ENCODE measurements around the gene SNAP47.

The SNAP47 gene

DNA sequence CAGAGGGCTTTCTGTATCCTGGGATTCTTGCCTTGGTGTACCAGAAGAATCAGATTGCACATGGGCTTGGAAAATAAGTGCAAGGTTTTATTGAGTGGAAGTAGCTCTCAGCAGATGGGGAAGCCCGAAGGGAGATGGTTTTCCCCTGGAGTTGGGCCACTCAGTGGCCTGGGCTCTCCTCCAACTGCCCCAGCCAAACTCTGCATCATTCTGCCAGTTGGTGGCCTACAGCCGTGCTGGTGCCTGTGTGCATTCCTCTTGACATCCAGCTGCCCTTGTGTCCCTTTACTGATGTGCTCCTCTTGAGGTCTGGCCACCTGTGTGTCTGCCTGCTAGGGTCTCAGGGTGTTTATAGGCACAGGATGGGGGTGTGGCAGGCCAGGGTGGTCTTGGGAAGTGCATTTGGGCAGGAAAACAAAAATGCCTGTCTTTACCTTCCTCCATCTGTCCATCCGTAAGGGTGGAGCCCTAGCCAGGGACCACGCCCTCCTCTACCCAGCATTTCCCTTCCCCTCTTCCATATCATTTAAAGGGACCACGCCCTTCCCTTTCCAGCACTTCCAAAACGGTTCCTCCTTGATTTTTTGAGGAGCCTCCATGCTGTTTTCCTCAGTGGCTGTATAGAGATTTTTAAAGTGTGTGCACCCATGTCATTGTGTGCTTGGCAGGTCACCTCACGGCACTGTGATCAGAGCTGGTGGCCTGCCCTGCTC is 18.9 kb downstream of the SNAP47 start:
- no peak for DNase-seq

DNA sequence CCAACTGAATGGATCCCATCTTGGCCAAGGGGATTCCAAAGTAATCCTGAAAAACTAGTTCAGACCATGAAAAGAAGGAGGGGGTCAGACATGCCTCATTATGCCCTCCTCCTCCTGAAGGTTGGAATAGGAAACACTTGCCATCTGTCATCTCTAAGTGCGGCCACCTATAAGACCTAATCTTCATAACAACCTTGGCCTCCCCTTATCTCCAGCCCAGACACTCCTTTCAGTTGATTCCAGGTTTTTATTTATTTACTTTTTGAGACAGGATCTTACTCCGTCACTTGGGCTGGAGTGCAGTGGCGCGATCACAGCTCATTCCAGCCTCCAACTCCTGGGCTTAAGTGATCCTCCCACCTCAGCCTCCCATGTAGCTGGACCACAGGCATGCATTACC is 19.7 kb downstream of the SNAP47 start:
- DNase-seq = no peak

- DNase-seq = no peak
Measured at GRCh38 chr1:227756172-227756959, 21.1 kb downstream of the SNAP47 start.

DNA sequence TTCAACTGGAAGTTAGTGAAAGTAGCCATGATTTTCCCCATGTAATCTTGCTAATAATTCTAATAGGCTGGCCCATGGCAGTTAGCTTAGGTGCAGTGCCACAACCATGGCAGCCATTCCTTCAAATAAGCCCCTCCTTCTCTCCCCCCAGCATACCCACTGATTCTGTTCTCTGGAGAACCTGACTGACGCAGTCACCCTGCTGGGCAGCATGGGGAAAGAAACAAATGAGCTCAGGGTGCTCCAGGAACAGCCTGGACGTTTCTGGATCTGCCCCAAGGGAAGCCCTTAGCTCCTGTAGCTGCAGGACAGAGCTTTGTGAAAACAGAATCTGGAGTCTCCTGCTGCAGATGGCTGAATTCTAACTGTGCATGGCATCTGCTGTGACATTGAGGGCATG is 22.5 kb downstream of the SNAP47 start:
- DNase-seq = no peak

- DNase-seq = no peak
Measured at GRCh38 chr1:227758366-227758765, 23.1 kb downstream of the SNAP47 start.

GRCh38 chr1:227759341-227760300 is 24.4 kb downstream of the SNAP47 start:
- no peak for DNase-seq

DNA sequence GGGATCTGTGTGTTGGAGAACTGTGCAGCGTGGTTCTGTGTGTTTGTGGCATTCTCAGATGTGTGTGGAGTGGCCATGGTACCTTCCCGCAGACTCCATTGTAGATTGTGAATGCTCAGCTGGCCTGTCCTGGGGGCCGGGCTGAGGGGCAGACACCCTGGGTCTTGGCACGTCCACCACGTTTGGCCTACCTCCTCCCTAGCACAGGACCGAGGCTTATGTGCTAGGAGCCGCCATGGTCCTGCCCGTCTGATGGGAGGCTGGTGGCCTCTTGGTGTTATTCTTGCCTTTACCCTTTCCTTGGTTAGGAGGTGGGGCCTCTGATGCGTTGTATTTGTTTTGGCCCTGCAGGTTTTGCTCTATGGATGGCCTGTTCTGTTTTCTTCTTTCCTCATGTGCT is 25.1 kb downstream of the SNAP47 start:
- DNase-seq = no peak

- no peak for DNase-seq
Measured at GRCh38 chr1:227761621-227762230, 26.5 kb downstream of the SNAP47 start.

GRCh38 chr1:227762231-227762911 is 27.1 kb downstream of the SNAP47 start:
- DNase-seq = peak; percentile 84

GRCh38 chr1:227763246-227764018 is 28.2 kb downstream of the SNAP47 start:
- no peak for DNase-seq

DNA sequence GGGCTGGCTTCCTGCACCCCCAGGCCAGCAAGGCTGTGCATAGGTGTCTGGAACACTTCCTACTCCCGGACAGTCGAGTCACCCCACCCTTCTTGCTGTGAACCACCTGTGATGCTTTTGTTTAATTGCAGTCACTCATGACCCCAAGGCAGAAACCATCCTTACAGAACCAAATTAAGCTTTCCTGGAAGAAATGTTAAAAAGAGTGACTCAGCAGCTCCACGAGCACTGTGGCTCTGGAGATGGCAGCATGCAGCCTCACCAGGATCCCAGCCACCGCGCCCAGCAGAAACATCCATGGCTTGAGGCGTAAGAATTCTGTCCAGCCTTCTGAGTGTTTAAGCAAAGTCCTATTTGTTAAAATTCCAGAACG is 28.8 kb downstream of the SNAP47 start:
- DNase-seq = no peak

DNA sequence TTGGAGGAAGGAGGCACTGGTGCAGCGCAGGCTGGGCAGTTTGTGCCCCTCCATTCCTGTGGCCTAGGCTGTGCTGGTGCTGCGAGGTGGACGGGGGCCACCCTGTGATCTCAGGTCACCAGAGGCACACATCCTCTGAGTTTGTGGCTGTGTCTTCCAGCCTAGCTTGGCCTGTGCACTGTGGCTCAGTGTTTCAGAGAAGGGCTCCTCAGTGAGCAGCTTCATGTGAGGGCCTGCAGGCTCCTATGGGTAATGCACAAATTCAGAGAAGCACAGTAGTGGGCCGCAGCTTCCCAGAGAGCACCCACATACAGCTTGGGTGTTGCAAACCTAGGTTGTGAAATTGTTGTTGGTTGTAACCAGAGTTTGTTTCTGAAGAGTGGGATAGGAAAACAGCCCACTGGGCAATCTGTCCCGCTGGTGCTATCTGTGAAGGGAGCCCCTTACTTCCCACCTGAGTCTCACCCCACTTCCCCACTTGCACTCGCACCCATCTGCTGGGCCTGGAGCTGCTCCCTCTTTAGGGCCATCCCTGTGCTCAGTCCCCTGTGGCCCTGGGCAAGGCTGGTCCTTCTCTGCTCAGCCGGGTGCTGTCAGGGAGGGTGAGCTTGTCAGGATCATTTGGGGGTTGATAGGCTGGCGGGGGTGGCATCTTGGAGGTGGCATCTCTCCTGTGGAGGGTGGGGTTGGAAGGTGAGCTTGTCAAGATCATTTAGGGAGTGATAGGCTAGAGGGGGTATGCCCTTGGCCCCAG is 30.2 kb downstream of the SNAP47 start:
- no peak for DNase-seq

DNA sequence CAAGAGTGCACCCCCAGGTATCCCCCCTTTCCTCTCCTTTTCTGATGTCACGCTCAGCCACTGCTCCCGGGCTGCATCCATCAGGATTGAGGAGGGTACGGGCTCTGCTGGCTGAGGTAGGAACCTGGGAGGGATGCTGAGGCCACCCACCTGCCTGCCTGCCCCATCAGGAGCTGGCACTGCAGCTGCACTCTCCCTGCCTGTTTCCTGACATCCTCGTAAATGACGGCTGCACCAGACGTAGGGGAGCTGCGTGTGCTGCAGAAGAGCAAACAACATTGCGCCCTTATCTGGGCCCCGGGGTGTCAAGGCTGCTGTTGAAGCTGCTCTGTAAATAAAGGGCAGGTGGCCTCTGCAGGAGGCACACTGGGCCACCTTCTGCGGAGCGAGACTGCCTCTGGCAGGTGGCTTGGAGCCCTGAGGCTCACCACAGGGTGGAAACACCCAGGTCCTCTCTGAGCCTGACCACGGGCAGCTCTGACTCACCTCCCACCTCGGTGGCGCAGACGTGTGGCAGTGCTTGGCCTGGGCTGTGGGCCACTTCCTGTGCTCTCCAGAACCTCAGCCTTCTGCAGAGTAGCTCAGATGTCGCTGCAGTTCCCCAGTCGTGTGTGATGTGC is 30.9 kb downstream of the SNAP47 start:
- peak; percentile 44 for DNase-seq

DNA sequence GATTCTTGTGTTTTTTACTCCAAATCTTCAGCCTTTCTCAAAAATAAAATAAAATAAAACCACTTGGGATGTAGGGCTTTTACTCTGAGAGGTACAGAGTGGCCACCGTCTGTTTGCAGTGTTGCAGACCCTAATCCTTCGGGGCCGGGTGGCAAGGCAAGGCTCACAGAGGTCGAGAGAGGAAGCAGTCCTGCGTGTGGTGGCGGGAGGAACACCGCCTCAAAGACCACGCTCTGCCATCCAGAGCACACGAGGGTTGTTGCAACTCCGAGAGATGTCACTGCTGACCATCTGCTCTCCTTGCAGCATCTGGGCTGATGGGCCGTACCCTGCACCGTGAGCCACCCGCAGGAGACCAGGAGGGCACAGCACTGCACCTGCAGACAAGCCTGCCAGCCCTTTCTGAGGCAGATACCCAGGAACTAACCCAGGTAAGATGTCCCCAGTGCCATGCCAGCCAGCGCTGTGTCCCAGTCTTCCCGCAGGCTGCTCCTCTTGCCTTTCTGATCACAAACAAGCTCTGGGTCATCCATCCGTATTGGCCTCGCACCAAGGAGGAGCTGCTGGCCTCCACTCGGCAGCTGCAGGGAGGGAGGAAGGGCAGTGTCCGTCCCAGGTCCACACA is 31.5 kb downstream of the SNAP47 start:
- DNase-seq = no peak

DNA sequence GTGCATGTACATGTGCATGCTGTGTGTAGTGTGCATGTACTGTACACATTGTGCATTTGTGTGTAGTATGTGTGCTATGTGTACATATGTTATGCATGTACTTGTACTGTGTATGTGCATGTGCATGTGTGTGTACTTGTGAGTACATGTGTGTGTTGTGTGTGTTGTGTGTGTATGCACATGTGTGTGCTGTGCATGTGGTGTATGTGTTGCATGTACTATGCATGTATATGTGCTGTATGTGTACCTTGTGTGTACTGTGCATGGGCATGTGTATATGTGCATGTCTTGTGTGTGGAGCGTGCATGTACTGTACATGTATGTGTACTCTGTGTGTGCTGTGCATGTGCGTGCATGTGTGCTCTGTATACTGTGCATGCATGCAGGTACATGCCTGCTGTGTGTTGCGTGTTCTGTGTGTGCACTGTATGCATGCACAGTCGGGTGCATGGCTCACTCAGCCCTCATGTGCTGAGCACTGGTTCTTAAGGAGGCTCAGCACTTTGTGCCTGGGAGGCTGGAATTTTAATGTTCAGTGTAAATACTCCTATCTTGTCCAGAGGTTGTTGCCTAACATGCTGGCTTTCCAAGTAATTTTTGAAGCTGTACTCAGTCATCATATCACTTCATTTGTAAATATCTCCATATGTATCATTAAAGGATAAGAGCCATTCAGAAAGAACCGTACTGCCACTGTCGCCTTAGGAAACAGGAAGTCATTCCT is 32.3 kb downstream of the SNAP47 start:
- no peak for DNase-seq

- no peak for DNase-seq
Measured at GRCh38 chr1:227768125-227768439, 32.8 kb downstream of the SNAP47 start.

GRCh38 chr1:227768640-227769039 is 33.4 kb downstream of the SNAP47 start:
- no peak for DNase-seq

GRCh38 chr1:227769047-227769935 is 34.1 kb downstream of the SNAP47 start:
- no peak for DNase-seq
